GM12878 (cell line): ENCODE data around the gene P2RX1. TPM values are rescaled to one million over a fixed set of nuclear protein-coding genes. Genes with fewer than 3 reads are reported as not detected.

Experiments used
- ATAC-seq: fragments of 200-7000 bp; cut with Tn5 transposase; 3 replicates; pipeline ENCODE4 v1.9.1; 2020; ENCODE audit warnings: mild to moderate bottlenecking, moderate library complexity
- BruUV-seq: library from RNA; stranded (reverse); fragments of 400-500 nt; replicated peaks from 2 replicates; lab custom pipeline; 2021; lab: Mats Ljungman, UMichigan
- CTCF ChIA-PET: fragments of 300-600 bp; sonication (Branson Sonifier 250); formaldehyde crosslinking; extraction: SDS; loops from one replicate; lab custom pipeline; 2021; ENCODE audit warnings: inconsistent platforms; lab: Yijun Ruan, JAX
- POLR2A ChIA-PET: fragments of 350-600 bp; formaldehyde crosslinking; extraction: SDS; loops from one replicate; lab custom pipeline; 2021; ENCODE audit warnings: inconsistent platforms; lab: Charles Lee
- RAD21 ChIA-PET: fragments of 300-600 bp; sonication (Branson Sonifier 250); formaldehyde crosslinking; loops from one replicate; lab custom pipeline; 2023; ENCODE audit warnings: antibody characterized with exemption; ENCODE audit not compliant: unreplicated experiment; lab: Charles Lee
- SMC1A ChIA-PET: fragments of 300-600 bp; sonication (Branson Sonifier 250); formaldehyde crosslinking; loops from one replicate; lab custom pipeline; 2023; ENCODE audit not compliant: unreplicated experiment, uncharacterized antibody; lab: Charles Lee
- DNase-seq: peaks from one replicate; pipeline ENCODE4 v3.0.0-alpha.2; 2011; ENCODE audit warnings: low read depth, low spot score
- FAIRE-seq: peaks from 3 replicates; lab custom pipeline; 2011; peaks lifted over from hg19 to GRCh38; lab: Jason Lieb, UNC
- H2AFZ ChIP-seq: 2 replicates; pipeline ENCODE4 v1.6.0; 2011; ENCODE audit warnings: low read depth, low read length, control low read depth; ENCODE audit not compliant: control insufficient read depth
- H3K27ac ChIP-seq: 2 replicates; pipeline ENCODE4 v1.5.1; 2011; ENCODE audit warnings: control low read depth; ENCODE audit not compliant: control insufficient read depth, insufficient read depth
- H3K27me3 ChIP-seq, 2 experiments: replicated peaks in 1 of 2; 2 replicates each; pipeline versions ENCODE4 v1.6.0 to v1.6.1; 2011; ENCODE audit warnings: low read length in 1 of 2; ENCODE audit not compliant: control insufficient read depth in 2 of 2, insufficient read depth in 2 of 2
- H3K36me3 ChIP-seq, 2 experiments: 2 replicates each; pipeline ENCODE4 v1.5.1; 2011; ENCODE audit warnings: low read length in 1 of 2; ENCODE audit not compliant: control insufficient read depth in 2 of 2, insufficient read depth in 2 of 2
- H3K4me1 ChIP-seq: 2 replicates; pipeline ENCODE4 v1.6.1; 2011; ENCODE audit warnings: mild to moderate bottlenecking, low read length, moderate library complexity, mixed read lengths; ENCODE audit not compliant: control insufficient read depth, insufficient read depth
- H3K4me2 ChIP-seq: 2 replicates; pipeline ENCODE4 v1.6.0; 2011; ENCODE audit warnings: control low read depth; ENCODE audit not compliant: control insufficient read depth, insufficient read depth
- H3K4me3 ChIP-seq: fragments of 200-600 bp; sonication (generic); 2 replicates; pipeline ENCODE4 v1.5.1; 2016
- H3K79me2 ChIP-seq: 2 replicates; pipeline ENCODE4 v1.6.0; 2011; ENCODE audit warnings: low read length; ENCODE audit not compliant: control insufficient read depth, insufficient read depth
- H3K9ac ChIP-seq: 2 replicates; pipeline ENCODE4 v1.8.0; 2011; ENCODE audit warnings: low read length, control low read depth, mixed read lengths; ENCODE audit not compliant: control insufficient read depth, insufficient read depth
- H3K9me3 ChIP-seq: replicated peaks from 3 replicates; pipeline ENCODE4 v1.5.1; 2011; ENCODE audit warnings: mild to moderate bottlenecking, low read length; ENCODE audit not compliant: control insufficient read depth, insufficient read depth
- H4K20me1 ChIP-seq: 2 replicates; pipeline ENCODE4 v1.6.0; 2011; ENCODE audit not compliant: control insufficient read depth, insufficient read depth
- BCLAF1 ChIP-seq: fragments of 450-650 bp; IDR thresholded peaks from 2 replicates; pipeline ENCODE4 v1.6.1; 2017; ENCODE audit warnings: antibody characterized with exemption, mild to moderate bottlenecking, moderate library complexity
- BMI1 ChIP-seq: fragments of 450-650 bp; IDR thresholded peaks from 2 replicates; pipeline ENCODE4 v1.6.1; 2016; ENCODE audit warnings: mild to moderate bottlenecking, moderate library complexity, borderline replicate concordance
- CBFB ChIP-seq: IDR thresholded peaks from 2 replicates; pipeline ENCODE4 v1.6.1; 2016; ENCODE audit warnings: antibody characterized with exemption, low read depth
- CHD4 ChIP-seq: fragments of 200-600 bp; sonication (generic); IDR thresholded peaks from 2 replicates; pipeline ENCODE4 v1.6.1; 2016; ENCODE audit warnings: mild to moderate bottlenecking
- EP300 ChIP-seq, 2 experiments: fragments of 150-350 bp in 1 of 2; IDR thresholded peaks; 2 replicates each; pipeline ENCODE4 v1.6.1; 2011 to 2012; ENCODE audit warnings: low read depth in 2 of 2, low read length in 2 of 2, borderline replicate concordance in 1 of 2, improper control_type of control experiment in 1 of 2, inconsistent platforms in 1 of 2; ENCODE audit not compliant: control insufficient read depth in 1 of 2
- IRF4 ChIP-seq: IDR thresholded peaks from 2 replicates; pipeline ENCODE4 v1.6.1; 2011; ENCODE audit warnings: low read depth, low read length
- MXI1 ChIP-seq: fragments of 150-350 bp; IDR thresholded peaks from 2 replicates; pipeline ENCODE4 v1.6.1; 2011; ENCODE audit warnings: low read depth, mild to moderate bottlenecking, inconsistent platforms, low read length, improper control_type of control experiment
- MYB ChIP-seq: fragments of 150-350 bp; IDR thresholded peaks from 2 replicates; pipeline ENCODE4 v1.6.1; 2014; ENCODE audit warnings: mild to moderate bottlenecking, low read depth, low read length, borderline replicate concordance
- NFYB ChIP-seq: IDR thresholded peaks from 2 replicates; pipeline ENCODE4 v1.6.1; 2011; ENCODE audit warnings: low read depth, mild to moderate bottlenecking, low read length, improper control_type of control experiment, moderate library complexity; ENCODE audit not compliant: insufficient read depth
- PRDM15 ChIP-seq: fragments of 450-650 bp; formaldehyde crosslinking; IDR thresholded peaks from 2 replicates; pipeline ENCODE4 v1.4.0; 2020; ENCODE audit warnings: mild to moderate bottlenecking, moderate library complexity
- RUNX3 ChIP-seq: IDR thresholded peaks from 2 replicates; pipeline ENCODE4 v1.6.1; 2012; ENCODE audit warnings: low read length, inconsistent platforms
- STAT3 ChIP-seq: IDR thresholded peaks from 2 replicates; pipeline ENCODE4 v1.6.1; 2011; ENCODE audit warnings: low read depth, low read length, improper control_type of control experiment
- SUZ12 ChIP-seq: fragments of 200-600 bp; sonication (generic); IDR thresholded peaks from one replicate; pipeline ENCODE4 v1.6.1; 2018; ENCODE audit warnings: antibody characterized with exemption, mild to moderate bottlenecking; ENCODE audit not compliant: unreplicated experiment
- TCF3 ChIP-seq: IDR thresholded peaks from 2 replicates; pipeline ENCODE4 v1.6.1; 2012; ENCODE audit warnings: low read depth, mild to moderate bottlenecking, low read length, borderline replicate concordance; ENCODE audit not compliant: insufficient read depth
- ZNF384 ChIP-seq: IDR thresholded peaks from 2 replicates; pipeline ENCODE4 v1.6.1; 2012; ENCODE audit warnings: low read depth, mild to moderate bottlenecking, low read length, improper control_type of control experiment, borderline replicate concordance
- ZZZ3 ChIP-seq: IDR thresholded peaks from 2 replicates; pipeline ENCODE4 v1.6.1; 2011; ENCODE audit warnings: low read depth; ENCODE audit not compliant: control insufficient read depth, insufficient read length
- WGBS: methylation state at CpG from one replicate; pipeline ENCODE4 v1.1.6; 2016; ENCODE audit warnings: low lambda C conversion rate; ENCODE audit not compliant: insufficient replicate concordance, insufficient coverage; ENCODE audit errors: missing lambda C conversion rate; 5-methylcytosine and 5-hydroxymethylcytosine counted together
- in situ Hi-C: fragments of 300-500 bp; cut with MboI; formaldehyde crosslinking; loops from 9 replicates; pipeline ENCODE4 v1.14.3; 2018; ENCODE audit warnings: mixed read lengths
- intact Hi-C: fragments of 100-400 bp; cut with micrococcal nuclease; formaldehyde crosslinking; loops from one replicate; pipeline ENCODE4 v1.14.2; 2022; ENCODE audit not compliant: unreplicated experiment
- polyA plus RNA-seq, 11 experiments: library from polyadenylated mRNA; depleted of rRNA in 4 of 11; unstranded in 6 of 11; stranded (reverse) in 5 of 11; fragments of >200 nt; fragmentation: Nextera tagmentation in 4 of 11; fragmentation: Illumina TruSeq in 1 of 11; extraction: Ambion mirVana in 4 of 11; extraction: Trizol in 1 of 11; gene quantifications; 1 replicate in 1 of 11; 2 replicates in 10 of 11; pipeline versions ENCODE4 v1.2.1 to v1.2.3, GENCODE V29; 2011 to 2016; ENCODE audit warnings: inconsistent platforms in 2 of 11, missing spikeins in 2 of 11, low read depth in 1 of 11
- total RNA-seq, 4 experiments: library from RNA; depleted of rRNA in 3 of 4; stranded (reverse); fragments of >200 nt in 3 of 4; fragmentation: Illumina TruSeq in 1 of 4; extraction: Trizol in 1 of 4; gene quantifications; 2 replicates each; pipeline versions ENCODE4 v1.2.1 to v1.2.3, GENCODE V29; 2013 to 2021

P2RX1 gene
- total and polyA plus RNA-seq, 10 of the 15 experiments (the other 5 are each of a cell fraction or from before 2014, with no cell fraction given) = 0.12 to 6.2 (median 3.4) TPM

- no peak overlapping the region for H3K27ac ChIP-seq
- H3K9ac ChIP-seq = no peak overlapping the region
- DNase-seq = no peak
- no peaks in the 10 kb centered on the region for H3K9me3 ChIP-seq
- no peak overlapping the region for H3K4me3 ChIP-seq
- H3K4me1 ChIP-seq = no peaks in the 10 kb centered on the region
- no peak for FAIRE-seq
- ATAC-seq = no peak
- H2AFZ ChIP-seq = no peak overlapping the region
- H3K36me3 ChIP-seq = no peaks in the 10 kb centered on the region
- no peaks in the 10 kb centered on the region for H3K27me3 ChIP-seq
- ChIA-PET RAD21 (interaction anchor here (0.6 to 0.9 kb wide), 2 partner anchors 123 to 214 kb away, joined by 3 read pairs; no protein-coding TSS in a partner anchor), SMC1A (interaction anchor here (1.0 to 1.4 kb wide), 5 partner anchors 10 to 214 kb away, joined by 3 to 7 read pairs (median 3); no protein-coding TSS in a partner anchor), POLR2A (no interaction called here), CTCF (interaction anchor here (0.7 to 2.2 kb wide), 5 partner anchors 15 to 214 kb away, joined by 3 to 7 read pairs (median 4); partner anchors contain the start of gene NCBP3)
- H3K79me2 ChIP-seq = no peaks in the 10 kb centered on the region
- no peak overlapping the region for H3K4me2 ChIP-seq
- in situ Hi-C loops = no loop called here
- no TSS peak for BruUV-seq
- intact Hi-C loops = no loop called here
- 82% methylated on average over 30 of the region's 30 CpGs for WGBS
- H4K20me1 ChIP-seq = no peaks in the 10 kb centered on the region
- TF ChIP-seq EP300 (IDR thresholded peaks at IDR 0.05; ENCODE audit: borderline replicate concordance in 1 of 2, control insufficient read depth in 1 of 2, low read depth in 2 of 2, low read length in 2 of 2) = no peak
- TF ChIP-seq STAT3 = no peak
- no peak for TF ChIP-seq TCF3
- TF ChIP-seq SUZ12 = no peak
- TF ChIP-seq MYB = no peak
- TF ChIP-seq ZNF384 = no peak
- TF ChIP-seq CBFB = no peak
- no peak for TF ChIP-seq NFYB
- TF ChIP-seq PRDM15 = no peak
- TF ChIP-seq RUNX3 = no peak
- no peak for TF ChIP-seq BMI1
- TF ChIP-seq ZZZ3 = no peak
- TF ChIP-seq BCLAF1 = no peak
- no peak for TF ChIP-seq MXI1
- TF ChIP-seq CHD4 = no peak
- no peak for TF ChIP-seq IRF4
Measured at GRCh38 chr17:3860939-3861700, 55.1 kb downstream of the P2RX1 start.
